ENCODE results near the gene DNAAF3.

The DNAAF3 gene

GRCh38 chr19:55112777-55113569 is 53.4 kb downstream of the DNAAF3 start:
- in situ Hi-C loops (cut with HindIII; ENCODE audit: low sequenced_read_pairs), result no loop called here
- H3K4me3 ChIP-seq (ENCODE audit: low read depth, low read length), result no peak overlapping the region
- DNase-seq (ENCODE audit: low read depth, low spot score), result no peak
- no peak for TF ChIP-seq CTCF (IDR thresholded peaks at IDR 0.05; ENCODE audit: low read depth, low read length)

- DNase-seq (ENCODE audit: low read depth, low spot score), result no peak
- in situ Hi-C loops (cut with HindIII; ENCODE audit: low sequenced_read_pairs), result no loop called here
- TF ChIP-seq CTCF (IDR thresholded peaks at IDR 0.05; ENCODE audit: low read depth, low read length), result no peak
- H3K4me3 ChIP-seq (ENCODE audit: low read depth, low read length), result no peak overlapping the region
Measured at GRCh38 chr19:55112246-55112776, 54.1 kb downstream of the DNAAF3 start.

- no peak overlapping the region for H3K4me3 ChIP-seq (ENCODE audit: low read depth, low read length)
- no peak for TF ChIP-seq CTCF (IDR thresholded peaks at IDR 0.05; ENCODE audit: low read depth, low read length)
- no peak for DNase-seq (ENCODE audit: low read depth, low spot score)
- in situ Hi-C loops (cut with HindIII; ENCODE audit: low sequenced_read_pairs), result no loop called here
Measured at GRCh38 chr19:55111238-55111831, 55.1 kb downstream of the DNAAF3 start.

- in situ Hi-C loops (cut with HindIII; ENCODE audit: low sequenced_read_pairs), result no loop called here
- DNase-seq (ENCODE audit: low read depth, low spot score), result no peak
- H3K4me3 ChIP-seq (ENCODE audit: low read depth, low read length), result no peak overlapping the region
- TF ChIP-seq CTCF (IDR thresholded peaks at IDR 0.05; ENCODE audit: low read depth, low read length), result no peak
Measured at GRCh38 chr19:55109527-55110291, 56.7 kb downstream of the DNAAF3 start.

All from astrocyte of the spinal cord (primary cell).